Measurements from ENCODE around the gene NAAA. TPM values are rescaled to one million over a fixed set of nuclear protein-coding genes. Genes with fewer than 3 reads are reported as not detected.

The NAAA gene
- total RNA-seq, 2 donors from 2014 or later = 10.5 to 19.7 TPM

DNA sequence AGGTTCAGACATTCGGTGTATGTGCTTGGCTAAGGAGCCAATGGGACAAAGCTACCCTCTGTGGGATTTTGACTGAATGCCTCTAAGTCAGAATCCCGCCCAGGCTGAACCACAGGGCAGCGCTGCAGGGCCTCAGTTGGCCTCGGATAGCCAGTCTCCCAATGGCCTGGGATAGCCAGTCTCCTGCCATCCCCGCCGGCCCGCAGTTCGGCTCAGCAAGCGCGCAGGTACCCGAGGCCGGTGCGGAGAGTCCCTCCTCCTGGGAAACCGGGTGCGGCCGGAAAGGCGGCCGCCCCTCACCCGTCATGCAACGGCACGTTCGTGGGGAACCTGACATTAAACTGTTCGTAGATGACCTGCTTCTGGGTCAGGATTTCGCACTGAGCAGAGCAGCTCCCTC lies 54.7 kb downstream of the NAAA start:
- Histone ChIP-seq H3K27me3 (peaks cover 0 to 7% of the 10 kb centered on the region in 2 donors), H3K27ac (no peak overlapping the region), H3K36me3 (replicated peaks in 1 of 2; ENCODE audit: insufficient read depth in 1 of 2, low read depth in 2 of 2) (no peaks in the 10 kb centered on the region), H3K4me1 (no peaks in the 10 kb centered on the region), H3K4me3 (no peak overlapping the region), H3K9me3 (no peaks in the 10 kb centered on the region)
- DNase-seq = no peak
- WGBS, 2 donors = 54 to 69% methylated on average over 18 to 23 of the region's 24 CpGs
- no peak for ATAC-seq
- intact Hi-C loops (cut with DNase I) = no loop called here
- no peak for TF ChIP-seq POLR2A (IDR thresholded peaks at IDR 0.05)
- TF ChIP-seq, protein P1, sequence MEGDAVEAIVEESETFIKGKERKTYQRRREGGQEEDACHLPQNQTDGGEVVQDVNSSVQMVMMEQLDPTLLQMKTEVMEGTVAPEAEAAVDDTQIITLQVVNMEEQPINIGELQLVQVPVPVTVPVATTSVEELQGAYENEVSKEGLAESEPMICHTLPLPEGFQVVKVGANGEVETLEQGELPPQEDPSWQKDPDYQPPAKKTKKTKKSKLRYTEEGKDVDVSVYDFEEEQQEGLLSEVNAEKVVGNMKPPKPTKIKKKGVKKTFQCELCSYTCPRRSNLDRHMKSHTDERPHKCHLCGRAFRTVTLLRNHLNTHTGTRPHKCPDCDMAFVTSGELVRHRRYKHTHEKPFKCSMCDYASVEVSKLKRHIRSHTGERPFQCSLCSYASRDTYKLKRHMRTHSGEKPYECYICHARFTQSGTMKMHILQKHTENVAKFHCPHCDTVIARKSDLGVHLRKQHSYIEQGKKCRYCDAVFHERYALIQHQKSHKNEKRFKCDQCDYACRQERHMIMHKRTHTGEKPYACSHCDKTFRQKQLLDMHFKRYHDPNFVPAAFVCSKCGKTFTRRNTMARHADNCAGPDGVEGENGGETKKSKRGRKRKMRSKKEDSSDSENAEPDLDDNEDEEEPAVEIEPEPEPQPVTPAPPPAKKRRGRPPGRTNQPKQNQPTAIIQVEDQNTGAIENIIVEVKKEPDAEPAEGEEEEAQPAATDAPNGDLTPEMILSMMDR (IDR thresholded peaks at IDR 0.05) = no peak

DNA sequence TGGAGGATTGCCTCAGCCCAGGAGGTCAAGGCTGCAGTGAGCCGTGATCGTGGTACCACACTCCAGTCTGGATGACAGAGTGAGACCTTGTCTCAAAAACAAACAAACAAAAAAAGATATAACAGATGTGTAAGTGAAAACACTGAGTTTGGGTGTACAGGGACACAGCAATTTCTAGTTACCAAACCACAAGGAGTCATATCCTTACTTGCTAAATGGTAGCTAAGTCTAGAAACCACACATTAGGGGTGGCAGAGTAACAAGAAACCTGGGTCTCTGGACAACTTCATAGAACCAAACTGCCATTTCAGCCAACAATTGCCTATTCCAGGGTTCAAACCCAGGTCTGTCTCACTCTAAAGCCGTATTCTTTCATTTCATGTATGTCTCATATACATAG lies 59.3 kb downstream of the NAAA start:
- ATAC-seq (no peak), DNase-seq (no peak)
- no peaks in the 10 kb centered on the region for H3K9me3 ChIP-seq
- TF ChIP-seq, protein P1 (IDR thresholded peaks at IDR 0.05) = no peak
- no peak for TF ChIP-seq POLR2A (IDR thresholded peaks at IDR 0.05)
- 71% methylated on average over 3 of the region's 3 CpGs for whole genome bisulfite sequencing, 2 donors
- no peaks in the 10 kb centered on the region for H3K36me3 ChIP-seq (replicated peaks in 1 of 2; ENCODE audit: insufficient read depth in 1 of 2, low read depth in 2 of 2)
- no peak overlapping the region for H3K4me3 ChIP-seq
- intact Hi-C loops (cut with DNase I) = no loop called here
- peaks cover 0 to 7% of the 10 kb centered on the region in 2 donors for H3K27me3 ChIP-seq
- H3K27ac ChIP-seq = no peak overlapping the region
- no peaks in the 10 kb centered on the region for H3K4me1 ChIP-seq

DNA sequence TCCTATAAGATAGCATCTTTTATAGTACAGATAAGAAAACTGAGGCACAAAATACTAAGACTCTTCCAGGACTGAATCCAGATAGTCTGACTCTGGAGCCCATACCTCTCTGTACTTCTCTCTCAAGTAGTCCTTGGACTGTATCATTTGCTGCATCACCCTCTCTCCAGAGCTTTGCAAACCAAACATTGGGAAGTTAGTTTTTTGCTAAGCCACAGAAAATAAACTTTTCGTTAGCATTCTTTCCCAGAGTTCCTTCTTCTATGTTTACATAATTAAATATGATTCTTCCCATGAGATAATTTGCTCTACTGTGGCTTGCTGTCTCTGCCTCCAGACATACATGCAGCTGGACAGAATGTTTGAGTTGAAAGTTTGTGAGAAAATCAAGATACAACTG lies 60.5 kb downstream of the NAAA start:
- Histone ChIP-seq H3K4me3 (no peak overlapping the region), H3K4me1 (no peaks in the 10 kb centered on the region), H3K27me3 (no peaks in the 10 kb centered on the region), H3K27ac (no peak overlapping the region), H3K36me3 (replicated peaks in 1 of 2; ENCODE audit: insufficient read depth in 1 of 2, low read depth in 2 of 2) (no peaks in the 10 kb centered on the region), H3K9me3 (no peaks in the 10 kb centered on the region)
- TF ChIP-seq POLR2A (IDR thresholded peaks at IDR 0.05) = no peak
- TF ChIP-seq, protein P1 (IDR thresholded peaks at IDR 0.05) = no peak
- ATAC-seq (no peak), DNase-seq (no peak)
- intact Hi-C loops (cut with DNase I) = no loop called here
- 33 to 34% methylated on average over 1 of the region's 1 CpG for WGBS, 2 donors

DNA sequence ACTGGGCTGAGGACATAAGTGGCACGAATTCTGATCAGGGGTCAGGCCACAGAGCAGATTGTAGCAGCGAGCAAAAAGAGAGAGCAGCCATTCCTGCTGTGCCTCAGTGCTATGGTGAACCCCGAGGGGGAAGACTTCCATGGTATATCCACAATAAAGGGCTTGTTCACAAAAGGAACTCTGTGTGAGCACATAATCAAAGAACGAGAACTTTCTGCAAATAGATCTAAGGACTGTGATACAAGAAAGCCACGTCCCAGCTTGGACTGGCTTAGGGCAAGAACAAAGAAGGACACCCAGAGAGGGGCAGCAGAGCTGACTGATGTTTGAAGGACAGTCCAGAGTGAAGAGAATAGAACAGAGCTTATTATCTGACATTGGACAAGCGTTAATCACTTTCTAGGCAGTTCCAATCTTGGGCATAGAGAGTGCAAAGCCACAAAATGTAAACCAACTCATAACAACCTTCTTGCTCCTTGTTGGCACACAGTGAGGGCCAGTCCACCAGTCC lies 62.5 kb downstream of the NAAA start:
- H3K36me3 ChIP-seq (replicated peaks in 1 of 2; ENCODE audit: insufficient read depth in 1 of 2, low read depth in 2 of 2) = no peaks in the 10 kb centered on the region
- ATAC-seq = no peak
- intact Hi-C loops (cut with DNase I) = no loop called here
- H3K27me3 ChIP-seq = no peaks in the 10 kb centered on the region
- DNase-seq = no peak
- H3K4me3 ChIP-seq = no peak overlapping the region
- no peaks in the 10 kb centered on the region for H3K9me3 ChIP-seq
- no peaks in the 10 kb centered on the region for H3K4me1 ChIP-seq
- WGBS, 2 donors = 37 to 40% methylated on average over 6 of the region's 6 CpGs
- TF ChIP-seq, protein P1 (IDR thresholded peaks at IDR 0.05) = no peak
- no peak for TF ChIP-seq POLR2A (IDR thresholded peaks at IDR 0.05)
- H3K27ac ChIP-seq = no peak overlapping the region

DNA sequence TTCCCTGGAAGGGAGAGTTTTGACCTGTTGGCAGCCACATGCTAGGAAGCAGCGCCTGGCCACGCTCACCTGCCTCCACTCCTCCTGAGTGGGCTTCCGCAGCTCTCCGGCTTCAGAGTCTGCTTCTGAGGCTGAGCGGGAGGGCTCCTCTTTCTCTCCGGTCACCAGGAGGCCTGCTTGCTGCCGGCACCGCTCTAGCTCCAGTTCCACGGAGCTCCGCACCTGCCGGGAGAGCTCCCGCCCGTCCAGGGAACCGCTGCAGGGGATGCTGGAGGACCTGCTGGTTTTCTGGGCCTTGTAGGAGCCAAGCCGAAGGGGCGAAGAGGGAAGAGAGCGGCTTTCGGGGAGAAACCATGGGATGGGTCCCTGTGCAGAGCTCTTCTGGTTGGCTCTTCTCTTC lies 64.6 kb downstream of the NAAA start:
- intact Hi-C loops (cut with DNase I) = no loop called here
- DNase-seq (no peak), ATAC-seq (no peak)
- TF ChIP-seq POLR2A (IDR thresholded peaks at IDR 0.05) = no peak
- TF ChIP-seq, protein P1 (IDR thresholded peaks at IDR 0.05) = no peak
- no peak overlapping the region for H3K27ac ChIP-seq
- no peak overlapping the region for H3K4me3 ChIP-seq
- no peaks in the 10 kb centered on the region for H3K9me3 ChIP-seq
- H3K4me1 ChIP-seq = no peaks in the 10 kb centered on the region
- 81 to 85% methylated on average over 15 to 18 of the region's 18 CpGs for WGBS, 2 donors
- H3K36me3 ChIP-seq (replicated peaks in 1 of 2; ENCODE audit: insufficient read depth in 1 of 2, low read depth in 2 of 2) = no peaks in the 10 kb centered on the region
- H3K27me3 ChIP-seq = no peaks in the 10 kb centered on the region

Data from body of pancreas (tissue), 4 donors.